Calu3 (cell line): Measurements from ENCODE around the gene WDR12. TPM values are rescaled to one million over a fixed set of nuclear protein-coding genes. Genes with fewer than 3 reads are reported as not detected.

Experiments
- BruUV-seq: library from RNA; stranded (reverse); fragments of 400-500 nt; replicated peaks from 2 replicates; lab custom pipeline; 2021; lab: Mats Ljungman, UMichigan
- CTCF ChIA-PET: fragments of 300-600 bp; sonication (Branson Sonifier 250); formaldehyde crosslinking; loops from one replicate; lab custom pipeline; 2022; ENCODE audit warnings: antibody characterized with exemption; lab: Charles Lee
- DNase-seq: peaks from one replicate; pipeline ENCODE4 v3.0.0; 2022
- H3K27ac Mint-ChIP-seq: one replicate; pipeline ENCODE4 v1.8.0; 2022; ENCODE audit warnings: mixed read lengths; ENCODE audit not compliant: unreplicated experiment
- H3K27me3 Mint-ChIP-seq: one replicate; pipeline ENCODE4 v1.8.0; 2022; ENCODE audit warnings: mixed read lengths; ENCODE audit not compliant: unreplicated experiment
- H3K36me3 Mint-ChIP-seq: one replicate; pipeline ENCODE4 v1.8.0; 2022; ENCODE audit warnings: mild to moderate bottlenecking, moderate library complexity, mixed read lengths; ENCODE audit not compliant: insufficient read depth, unreplicated experiment
- H3K4me1 Mint-ChIP-seq: one replicate; pipeline ENCODE4 v1.8.0; 2022; ENCODE audit warnings: mild to moderate bottlenecking, low read depth, mixed read lengths; ENCODE audit not compliant: unreplicated experiment
- H3K4me3 Mint-ChIP-seq: one replicate; pipeline ENCODE4 v1.8.0; 2022; ENCODE audit warnings: mild to moderate bottlenecking, low read depth, moderate library complexity, mixed read lengths; ENCODE audit not compliant: unreplicated experiment
- H3K9me3 Mint-ChIP-seq: one replicate; pipeline ENCODE4 v1.8.0; 2022; ENCODE audit warnings: low read depth, mixed read lengths; ENCODE audit not compliant: unreplicated experiment
- intact Hi-C: fragments of 100-400 bp; cut with micrococcal nuclease; formaldehyde crosslinking; loops from one replicate; pipeline ENCODE4 v1.10.0; 2022; ENCODE audit not compliant: unreplicated experiment
- total RNA-seq: library from RNA; stranded (reverse); gene quantifications from 2 replicates; pipeline ENCODE4 v1.2.3, GENCODE V29; 2022
- TF ChIP-seq, protein P1 (sequence below): fragments of 200-600 bp; IDR thresholded peaks from one replicate; pipeline ENCODE4 v1.8.0; 2022; ENCODE audit warnings: antibody characterized with exemption; ENCODE audit not compliant: unreplicated experiment

The WDR12 gene
- total RNA-seq, 1 experiment from 2014 or later = 105 TPM

DNA sequence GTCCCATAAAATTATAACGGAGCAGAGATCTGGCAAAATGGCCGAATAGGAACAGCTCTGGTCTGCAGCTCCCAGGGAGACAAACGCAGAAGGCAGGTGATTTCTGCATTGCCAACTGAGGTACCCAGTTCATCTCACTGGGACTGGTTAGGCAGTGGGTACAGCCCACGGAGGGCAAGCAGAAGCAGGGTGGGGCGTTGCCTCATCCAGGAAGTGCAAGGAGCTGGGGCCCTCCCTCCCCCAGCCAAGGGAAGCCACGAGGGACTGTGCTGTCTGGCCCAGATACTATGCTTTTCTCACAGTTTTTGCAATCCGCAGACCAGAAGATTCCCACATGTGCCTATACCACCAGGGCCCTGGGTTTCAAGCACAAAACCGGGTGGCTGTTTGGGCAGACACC, 62.7 kb downstream of the WDR12 start:
- no peaks in the 10 kb centered on the region for H3K36me3 Mint-ChIP-seq
- H3K4me3 Mint-ChIP-seq = no peak overlapping the region
- TF ChIP-seq, protein P1, sequence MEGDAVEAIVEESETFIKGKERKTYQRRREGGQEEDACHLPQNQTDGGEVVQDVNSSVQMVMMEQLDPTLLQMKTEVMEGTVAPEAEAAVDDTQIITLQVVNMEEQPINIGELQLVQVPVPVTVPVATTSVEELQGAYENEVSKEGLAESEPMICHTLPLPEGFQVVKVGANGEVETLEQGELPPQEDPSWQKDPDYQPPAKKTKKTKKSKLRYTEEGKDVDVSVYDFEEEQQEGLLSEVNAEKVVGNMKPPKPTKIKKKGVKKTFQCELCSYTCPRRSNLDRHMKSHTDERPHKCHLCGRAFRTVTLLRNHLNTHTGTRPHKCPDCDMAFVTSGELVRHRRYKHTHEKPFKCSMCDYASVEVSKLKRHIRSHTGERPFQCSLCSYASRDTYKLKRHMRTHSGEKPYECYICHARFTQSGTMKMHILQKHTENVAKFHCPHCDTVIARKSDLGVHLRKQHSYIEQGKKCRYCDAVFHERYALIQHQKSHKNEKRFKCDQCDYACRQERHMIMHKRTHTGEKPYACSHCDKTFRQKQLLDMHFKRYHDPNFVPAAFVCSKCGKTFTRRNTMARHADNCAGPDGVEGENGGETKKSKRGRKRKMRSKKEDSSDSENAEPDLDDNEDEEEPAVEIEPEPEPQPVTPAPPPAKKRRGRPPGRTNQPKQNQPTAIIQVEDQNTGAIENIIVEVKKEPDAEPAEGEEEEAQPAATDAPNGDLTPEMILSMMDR = no peak
- no peak overlapping the region for H3K27ac Mint-ChIP-seq
- intact Hi-C loops = no loop called here
- CTCF ChIA-PET = no interaction called here
- BruUV-seq = no TSS peak
- no peaks in the 10 kb centered on the region for H3K27me3 Mint-ChIP-seq
- H3K4me1 Mint-ChIP-seq = no peaks in the 10 kb centered on the region
- no peak for DNase-seq
- H3K9me3 Mint-ChIP-seq = no peaks in the 10 kb centered on the region

DNA sequence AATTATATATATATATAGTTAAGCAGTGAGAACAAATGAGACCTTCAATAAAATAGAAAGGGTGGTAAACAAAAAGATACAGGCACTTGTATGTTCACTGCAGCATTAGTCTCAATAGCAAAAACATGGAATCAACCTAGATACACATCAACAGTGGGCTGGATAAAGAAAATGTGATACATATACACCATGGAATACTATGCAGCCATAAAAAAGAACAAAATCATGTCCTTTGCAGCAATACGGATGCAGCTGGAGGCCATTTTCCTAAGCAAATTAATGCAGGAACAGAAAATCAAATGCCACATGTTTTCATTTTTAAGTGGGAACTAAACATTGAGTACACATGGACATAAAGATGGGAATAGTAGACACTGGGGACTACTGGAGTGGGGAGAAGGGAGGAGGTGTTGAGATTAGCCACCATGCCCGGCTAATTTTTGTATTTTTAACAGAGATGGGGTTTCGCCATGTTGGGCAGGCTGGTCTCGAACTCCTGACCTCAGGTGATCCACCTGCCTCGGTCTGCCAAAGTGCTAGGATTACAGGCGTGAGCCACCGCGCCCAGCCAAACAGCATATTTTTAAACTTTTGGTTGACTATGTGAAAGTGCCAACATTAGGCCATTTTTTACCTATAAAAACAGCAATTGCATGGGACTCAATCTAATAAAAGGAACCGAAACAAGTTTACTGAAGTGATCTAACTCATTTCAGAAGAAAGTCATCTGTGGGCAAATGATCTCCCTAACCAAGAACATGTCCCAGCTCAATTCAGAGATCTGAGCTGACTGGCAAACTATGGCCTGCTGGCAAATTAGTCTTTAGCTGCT, 63.6 kb downstream of the WDR12 start:
- TF ChIP-seq, protein P1 = no peak
- Mint-ChIP-seq H3K9me3 (no peaks in the 10 kb centered on the region), H3K4me1 (no peaks in the 10 kb centered on the region), H3K27me3 (no peaks in the 10 kb centered on the region), H3K36me3 (no peaks in the 10 kb centered on the region), H3K27ac (no peak overlapping the region), H3K4me3 (no peak overlapping the region)
- CTCF ChIA-PET = no interaction called here
- DNase-seq = no peak
- intact Hi-C loops = no loop called here
- BruUV-seq = no TSS peak

DNA sequence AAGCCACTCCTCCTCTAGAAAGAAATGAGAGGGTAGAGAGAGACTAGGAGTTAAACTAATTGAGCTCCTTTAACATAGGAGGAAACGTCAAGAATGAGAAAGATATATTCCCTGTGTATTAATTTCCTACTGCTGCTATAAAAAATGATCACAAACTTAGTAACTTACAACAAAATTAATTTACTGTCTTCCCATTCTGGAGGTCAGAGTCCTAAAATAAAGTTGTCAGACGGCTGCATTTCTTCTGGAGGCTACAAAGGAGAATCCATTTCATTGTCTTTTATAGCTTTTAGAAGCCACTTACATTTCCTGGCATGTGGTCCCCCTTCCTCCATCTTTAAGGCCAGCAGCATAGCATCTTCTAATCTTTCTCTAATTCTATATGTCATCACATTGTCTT, 66.8 kb downstream of the WDR12 start:
- H3K36me3 Mint-ChIP-seq = no peaks in the 10 kb centered on the region
- peaks cover under 1% of the 10 kb centered on the region for H3K4me1 Mint-ChIP-seq
- no TSS peak for BruUV-seq
- no peak overlapping the region for H3K27ac Mint-ChIP-seq
- CTCF ChIA-PET = no interaction called here
- H3K9me3 Mint-ChIP-seq = peaks cover 2% of the 10 kb centered on the region
- H3K4me3 Mint-ChIP-seq = no peak overlapping the region
- no peak for DNase-seq
- intact Hi-C loops = no loop called here
- TF ChIP-seq, protein P1 = no peak
- no peaks in the 10 kb centered on the region for H3K27me3 Mint-ChIP-seq

DNA sequence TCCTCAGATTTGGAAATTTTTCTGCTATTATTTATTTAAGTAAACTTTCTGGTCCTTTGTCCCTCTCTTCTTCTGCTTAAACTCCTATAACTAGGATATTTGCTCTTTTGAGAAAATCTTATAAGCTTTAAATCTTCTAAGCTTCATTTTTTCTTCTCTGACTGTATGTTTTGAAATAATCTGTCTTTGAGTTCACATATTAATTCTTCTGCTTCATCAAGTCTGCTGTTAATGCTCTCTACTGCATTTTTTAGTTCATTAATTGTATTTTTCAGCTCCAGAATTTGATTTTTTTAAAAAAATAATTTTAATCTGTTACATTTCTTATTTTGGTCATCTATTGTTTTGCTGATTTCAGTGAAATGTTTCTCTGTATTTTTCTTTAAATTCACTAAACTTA, 68.8 kb downstream of the WDR12 start:
- DNase-seq = no peak
- intact Hi-C loops = no loop called here
- Mint-ChIP-seq H3K27ac (no peak overlapping the region), H3K4me1 (peaks cover 9% of the 10 kb centered on the region), H3K4me3 (no peak overlapping the region), H3K36me3 (no peaks in the 10 kb centered on the region), H3K27me3 (no peaks in the 10 kb centered on the region), H3K9me3 (peaks cover 2% of the 10 kb centered on the region)
- TF ChIP-seq, protein P1 = no peak
- CTCF ChIA-PET = interaction anchor here (0.6 kb wide), 1 partner anchor 817 kb away, joined by 3 read pairs; no protein-coding TSS in a partner anchor
- no TSS peak for BruUV-seq
